H7 (cell line): ENCODE data around the gene PPM1N. TPM values are rescaled to one million over a fixed set of nuclear protein-coding genes. Genes with fewer than 3 reads are reported as not detected.

Experiments
- DNase-seq: peaks from one replicate; pipeline ENCODE4 v3.0.0; 2012
- H3K27me3 ChIP-seq: 2 replicates; pipeline ENCODE4 v1.6.0; 2011; ENCODE audit warnings: mild to moderate bottlenecking, low read length; ENCODE audit not compliant: control insufficient read depth, insufficient read depth
- H3K36me3 ChIP-seq: replicated peaks from 2 replicates; pipeline ENCODE4 v1.5.1; 2011; ENCODE audit warnings: low read length; ENCODE audit not compliant: control insufficient read depth, insufficient read depth
- H3K4me3 ChIP-seq: 2 replicates; pipeline ENCODE4 v1.5.1; 2011; ENCODE audit warnings: low read depth, mild to moderate bottlenecking, control low read depth, low read length, moderate library complexity; ENCODE audit not compliant: insufficient read depth
- total RNA-seq: library from RNA; depleted of rRNA; stranded (reverse); fragments of >200 nt; shearing (Covaris generic); gene quantifications from 2 replicates; pipeline ENCODE4 v1.2.3, GENCODE V29; 2014; rRNA removed

The PPM1N gene
- total RNA-seq: 4.0 and 9.2 TPM in 2 replicates

DNA sequence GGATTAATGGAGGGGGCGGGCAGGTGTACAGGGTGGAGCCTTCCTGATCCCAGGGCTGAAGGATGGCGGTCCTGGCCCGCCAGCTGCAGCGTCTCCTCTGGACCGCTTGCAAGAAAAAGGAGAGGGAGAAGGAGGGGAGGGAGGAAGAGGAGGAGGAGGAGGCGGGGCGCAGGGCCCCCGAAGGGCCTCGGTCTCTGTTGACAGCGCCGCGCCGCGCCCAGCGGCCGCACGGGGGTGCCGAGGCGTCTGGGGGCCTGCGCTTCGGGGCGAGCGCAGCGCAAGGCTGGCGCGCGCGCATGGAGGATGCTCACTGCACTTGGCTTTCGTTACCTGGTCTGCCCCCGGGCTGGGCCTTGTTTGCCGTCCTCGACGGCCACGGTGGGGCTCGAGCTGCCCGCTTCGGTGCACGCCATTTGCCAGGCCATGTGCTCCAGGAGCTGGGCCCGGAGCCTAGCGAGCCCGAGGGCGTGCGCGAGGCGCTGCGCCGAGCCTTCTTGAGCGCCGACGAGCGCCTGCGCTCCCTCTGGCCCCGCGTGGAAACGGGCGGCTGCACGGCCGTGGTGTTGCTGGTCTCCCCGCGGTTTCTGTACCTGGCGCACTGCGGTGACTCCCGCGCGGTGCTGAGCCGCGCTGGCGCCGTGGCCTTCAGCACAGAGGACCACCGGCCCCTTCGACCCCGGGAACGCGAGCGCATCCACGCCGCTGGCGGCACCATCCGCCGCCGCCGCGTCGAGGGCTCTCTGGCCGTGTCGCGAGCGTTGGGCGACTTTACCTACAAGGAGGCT lies at the start of gene PPM1N:
Gene PPM1N, plus strand, starts transcription at position 33 of the 785 bp plus-strand sequence. Its CDS starts 30 bp downstream, at position 63.
- H3K36me3 ChIP-seq: no peaks in the 10 kb centered on the region; the same call in none of the 2 replicates
- H3K4me3 ChIP-seq: peak within 1 kb of the TSS; percentile 54
- peak; percentile 89 for DNase-seq
- H3K27me3 ChIP-seq: peaks cover 28% of the 10 kb centered on the region

GRCh38 chr19:45448887-45449299 lies 49.4 kb upstream of the PPM1N start:
- Histone ChIP-seq H3K36me3 (no peaks in the 10 kb centered on the region), H3K4me3 (no peak overlapping the region), H3K27me3 (peaks cover 7% of the 10 kb centered on the region; the same call in 1 of the 2 replicates)
- no peak for DNase-seq

DNA sequence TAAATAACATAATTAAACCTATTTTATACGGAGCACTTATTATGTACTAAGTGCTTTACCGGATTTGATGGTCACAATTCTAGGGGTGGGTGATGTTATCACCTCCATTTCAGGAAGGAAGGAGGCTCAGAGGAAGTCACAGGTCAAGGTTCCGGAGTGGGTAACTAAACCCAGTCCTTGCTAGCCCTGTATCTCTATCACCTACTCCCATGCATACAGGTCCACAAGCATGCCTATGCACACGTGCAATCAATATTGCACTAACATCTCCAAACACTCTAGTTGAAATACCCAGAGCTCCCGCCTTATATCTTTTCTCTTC lies 48.3 kb upstream of the PPM1N start:
- DNase-seq: no peak
- Histone ChIP-seq H3K36me3 (no peaks in the 10 kb centered on the region), H3K4me3 (peak overlapping the region; percentile 52), H3K27me3 (peaks cover 7% of the 10 kb centered on the region; the same call in 1 of the 2 replicates)

GRCh38 chr19:45451131-45451849 lies 47.0 kb upstream of the PPM1N start:
- Histone ChIP-seq H3K4me3 (peak overlapping the region; percentile 52), H3K27me3 (peaks cover 7% of the 10 kb centered on the region; the same call in 1 of the 2 replicates), H3K36me3 (no peaks in the 10 kb centered on the region)
- DNase-seq: peak; percentile 52

DNA sequence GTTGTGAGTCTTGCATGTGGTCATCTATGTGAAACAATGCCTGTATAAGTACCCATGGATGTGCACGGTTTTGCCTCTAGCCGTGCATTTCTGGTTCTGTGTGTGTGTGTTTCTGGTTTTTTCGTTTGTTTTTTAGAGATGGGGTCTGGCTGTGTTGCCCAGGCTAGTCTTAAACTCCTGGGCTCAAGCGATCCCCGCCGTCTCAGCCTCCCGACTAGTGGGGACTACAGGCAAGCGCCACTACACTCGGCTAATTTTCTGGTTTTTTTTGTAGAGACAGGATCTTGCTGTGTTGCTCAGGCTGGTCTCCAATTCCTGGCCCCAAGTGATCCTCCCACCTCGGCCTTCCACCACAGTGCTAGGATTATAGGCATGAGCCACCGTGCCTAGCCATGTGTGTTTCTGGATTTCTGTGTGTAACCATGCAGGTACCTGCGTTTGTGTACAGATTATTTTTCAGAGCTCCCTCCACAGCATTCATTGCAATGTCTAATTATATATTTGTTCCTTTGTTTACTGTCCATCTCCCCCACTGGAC lies 46.3 kb upstream of the PPM1N start:
- DNase-seq: no peak
- no peak overlapping the region for H3K4me3 ChIP-seq
- peaks cover 7% of the 10 kb centered on the region; the same call in 1 of the 2 replicates for H3K27me3 ChIP-seq
- no peaks in the 10 kb centered on the region for H3K36me3 ChIP-seq

GRCh38 chr19:45455707-45456499 lies 42.3 kb upstream of the PPM1N start:
- no peaks in the 10 kb centered on the region for H3K36me3 ChIP-seq
- DNase-seq: peak; percentile 95
- H3K27me3 ChIP-seq: peaks cover 7% of the 10 kb centered on the region; the same call in 1 of the 2 replicates
- no peak overlapping the region for H3K4me3 ChIP-seq

GRCh38 chr19:45456500-45456815 lies 41.8 kb upstream of the PPM1N start:
- Histone ChIP-seq H3K4me3 (no peak overlapping the region), H3K27me3 (peaks cover 2% of the 10 kb centered on the region; the same call in 1 of the 2 replicates), H3K36me3 (no peaks in the 10 kb centered on the region)
- no peak for DNase-seq

DNA sequence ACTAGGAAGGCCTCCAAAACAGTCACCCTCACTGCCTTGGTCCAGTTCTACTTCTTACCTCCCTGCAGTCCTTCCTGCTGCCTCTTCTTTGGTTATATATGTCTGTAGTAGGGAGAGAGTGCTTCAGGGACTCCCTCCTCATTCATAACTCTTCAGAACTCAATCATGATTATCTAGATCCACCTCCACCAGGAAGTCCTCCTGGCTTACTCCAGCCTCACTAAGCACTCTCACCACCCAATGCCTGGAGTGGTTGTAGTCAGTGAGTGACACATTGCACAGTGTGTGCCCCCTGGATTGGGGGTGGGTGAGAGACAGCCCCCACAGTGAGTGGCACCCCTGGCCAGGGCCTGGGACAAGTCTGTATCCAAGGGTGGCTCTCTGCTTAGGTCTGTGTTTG lies 40.5 kb upstream of the PPM1N start:
- no peak for DNase-seq
- H3K4me3 ChIP-seq: no peak overlapping the region
- H3K27me3 ChIP-seq: no peaks in the 10 kb centered on the region
- no peaks in the 10 kb centered on the region for H3K36me3 ChIP-seq

DNA sequence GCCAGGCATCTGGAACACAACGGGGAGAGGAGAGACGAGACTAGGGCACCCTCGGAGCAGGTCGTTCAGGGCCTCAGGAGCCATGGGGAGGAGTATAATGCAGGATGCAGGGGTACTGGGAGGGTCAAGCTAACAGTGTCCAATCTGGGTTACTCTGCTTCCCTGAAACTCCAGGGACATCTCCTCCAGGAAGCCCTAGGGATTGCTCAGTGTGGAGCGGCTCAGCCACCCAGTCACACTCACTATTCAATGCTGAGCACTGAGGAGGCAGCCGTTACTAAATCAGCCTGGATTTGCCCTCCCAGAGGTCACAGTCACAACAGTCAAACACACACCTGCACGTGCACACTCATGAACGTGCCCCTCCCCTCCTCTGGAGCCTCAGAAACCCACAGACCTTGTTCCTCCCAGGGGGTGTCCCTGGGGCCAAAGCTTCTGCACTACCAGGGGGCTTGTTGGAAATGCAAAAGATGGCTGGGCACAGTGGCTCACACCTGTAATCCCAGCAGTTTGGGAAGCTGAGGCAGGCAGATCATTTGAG lies 37.4 kb upstream of the PPM1N start:
- no peaks in the 10 kb centered on the region for H3K36me3 ChIP-seq
- DNase-seq: no peak

DNA sequence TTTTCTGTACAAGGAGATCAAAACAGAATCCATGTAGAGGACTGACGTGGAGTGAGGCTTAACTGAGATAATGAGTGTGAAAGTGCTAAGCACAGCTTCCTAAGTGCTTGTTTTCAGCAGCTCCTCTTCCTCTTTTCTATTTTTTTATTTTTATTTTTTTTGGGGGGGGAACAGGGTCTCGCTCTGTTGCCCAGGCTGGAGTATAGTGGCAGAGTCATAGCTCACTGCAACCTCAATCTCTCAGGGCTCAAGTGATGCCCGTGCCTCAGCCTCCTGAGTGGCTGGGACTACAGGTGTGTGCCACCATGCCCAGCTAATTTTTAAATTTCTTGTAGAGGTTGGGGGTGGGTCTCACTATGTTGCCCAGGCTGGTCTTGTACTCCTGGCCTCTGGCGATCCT lies 36.1 kb upstream of the PPM1N start:
- Histone ChIP-seq H3K27me3 (peaks cover 2% of the 10 kb centered on the region; the same call in 1 of the 2 replicates), H3K4me3 (no peak overlapping the region), H3K36me3 (no peaks in the 10 kb centered on the region)
- DNase-seq: no peak

More for the DNA sequence above, 37.4 kb upstream of the PPM1N start:
- Histone ChIP-seq H3K27me3 (no peaks in the 10 kb centered on the region), H3K4me3 (no peak overlapping the region)

DNA sequence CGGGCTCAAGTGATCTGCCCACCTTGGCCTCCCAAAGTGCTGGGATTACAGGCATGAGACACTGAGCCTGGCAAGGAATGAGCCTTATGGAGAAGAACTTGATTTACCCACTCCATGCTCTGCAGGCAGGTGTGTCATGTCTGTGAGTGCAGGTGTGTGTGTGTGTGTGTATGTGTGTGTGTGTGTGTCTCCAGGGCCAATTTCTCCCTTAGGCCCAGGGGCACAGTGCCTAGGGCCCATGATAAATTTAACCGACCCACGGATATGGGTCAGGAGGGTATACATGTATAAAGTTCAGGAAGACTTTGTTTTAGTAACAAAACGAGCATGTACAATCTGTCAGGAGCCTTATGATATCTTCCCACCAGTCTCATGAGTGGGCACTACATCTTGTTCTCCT lies 35.0 kb upstream of the PPM1N start:
- H3K36me3 ChIP-seq: no peaks in the 10 kb centered on the region
- no peak for DNase-seq
- peaks cover 2% of the 10 kb centered on the region; the same call in 1 of the 2 replicates for H3K27me3 ChIP-seq
- H3K4me3 ChIP-seq: no peak overlapping the region

DNA sequence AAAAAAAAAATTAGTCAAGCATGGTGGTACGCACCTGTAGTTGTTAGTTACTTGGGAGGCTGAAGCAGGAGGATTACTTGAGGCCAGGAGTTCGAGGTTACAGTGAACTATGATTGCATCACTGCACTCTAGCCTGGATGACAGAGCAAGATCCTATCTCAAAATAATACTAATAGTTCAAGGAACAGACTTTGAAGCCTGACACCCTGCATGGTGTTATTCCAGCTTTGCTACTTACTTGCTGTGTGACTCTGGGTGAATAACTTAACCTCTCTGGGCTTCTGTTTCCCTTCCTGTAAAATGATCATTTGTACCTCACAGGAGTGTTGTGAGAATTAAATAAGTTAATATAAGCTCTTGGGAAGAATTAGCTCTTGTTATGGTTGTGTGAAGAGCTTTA lies 34.0 kb upstream of the PPM1N start:
- DNase-seq: no peak
- H3K27me3 ChIP-seq: peaks cover 2% of the 10 kb centered on the region; the same call in 1 of the 2 replicates
- H3K36me3 ChIP-seq: no peaks in the 10 kb centered on the region
- no peak overlapping the region for H3K4me3 ChIP-seq

- H3K27me3 ChIP-seq: peaks cover 2% of the 10 kb centered on the region; the same call in 1 of the 2 replicates
- peak; percentile 50 for DNase-seq
- no peaks in the 10 kb centered on the region for H3K36me3 ChIP-seq
- no peak overlapping the region for H3K4me3 ChIP-seq
Measured at GRCh38 chr19:45464852-45465441, 33.3 kb upstream of the PPM1N start.

DNA sequence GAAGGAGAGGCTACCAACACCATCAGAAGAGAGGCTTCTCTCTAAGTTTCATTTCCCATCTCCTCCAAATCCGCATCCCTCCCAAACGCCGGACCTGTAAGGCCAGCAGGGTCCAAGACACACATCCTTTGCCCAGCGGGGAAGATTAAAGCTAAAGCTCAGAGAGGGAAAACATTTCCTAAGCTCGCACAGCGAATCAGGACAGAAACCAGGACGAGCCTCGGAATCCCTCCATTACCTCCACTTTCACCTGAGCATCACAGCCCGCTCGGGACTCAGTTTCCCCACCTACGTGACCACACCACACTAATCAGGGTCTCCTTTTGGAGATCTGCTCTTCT lies 31.2 kb upstream of the PPM1N start:
- H3K4me3 ChIP-seq: peak overlapping the region; percentile 90
- no peaks in the 10 kb centered on the region for H3K36me3 ChIP-seq
- DNase-seq: no peak
- peaks cover 3% of the 10 kb centered on the region for H3K27me3 ChIP-seq
